Mesodermal cell (in vitro differentiated cells): ENCODE results near the gene ATXN3L.

ENCODE experiments used
- H3K27ac ChIP-seq: 2 replicates; pipeline ENCODE4 v1.7.0; 2013; ENCODE audit warnings: mild to moderate bottlenecking, low read depth, low read length, moderate library complexity; ENCODE audit not compliant: severe bottlenecking
- H3K36me3 ChIP-seq: 2 replicates; pipeline ENCODE4 v1.7.1; 2013; ENCODE audit warnings: mild to moderate bottlenecking, low read length, moderate library complexity; ENCODE audit not compliant: control insufficient read depth, insufficient read depth
- H3K4me1 ChIP-seq: one replicate; pipeline ENCODE4 v1.7.1; 2013; ENCODE audit warnings: mild to moderate bottlenecking, low read length; ENCODE audit not compliant: insufficient read depth, control insufficient read depth, poor library complexity, severe bottlenecking
- H3K4me3 ChIP-seq: 2 replicates; pipeline ENCODE4 v1.7.0; 2013; ENCODE audit warnings: low read length, control low read depth, mild to moderate bottlenecking; ENCODE audit not compliant: insufficient read depth, poor library complexity, severe bottlenecking; ENCODE audit errors: extremely low read depth
- H3K9me3 ChIP-seq: 2 replicates; pipeline ENCODE4 v1.7.1; 2013; ENCODE audit warnings: mild to moderate bottlenecking, low read length, moderate library complexity; ENCODE audit not compliant: control insufficient read depth
- WGBS, 2 experiments: methylation state at CpG; one replicate each; pipeline ENCODE4 v1.1.5; 2013; ENCODE audit warnings: missing lambda C conversion rate in 2 of 2; ENCODE audit not compliant: insufficient coverage in 2 of 2; 5-methylcytosine and 5-hydroxymethylcytosine counted together

Gene ATXN3L

DNA sequence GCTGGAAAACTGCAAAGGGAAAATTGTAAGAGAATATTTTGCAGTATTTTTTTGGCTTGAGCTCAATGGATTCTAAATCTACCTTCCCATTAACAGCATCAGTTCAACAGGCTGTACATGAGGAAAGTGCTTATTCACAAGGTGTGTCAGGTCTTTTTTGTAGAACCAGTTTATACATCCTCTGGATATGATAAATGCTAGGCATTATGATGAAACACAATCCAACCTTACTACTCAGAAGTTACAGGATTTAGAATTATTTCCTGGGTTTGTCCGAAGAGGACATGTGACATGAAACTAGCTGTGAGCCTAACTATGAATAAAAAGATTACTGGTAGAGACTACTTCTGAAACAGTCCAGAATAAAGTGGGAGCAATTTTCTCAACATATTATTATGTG, 49.5 kb downstream of the ATXN3L start:
- no CpG with 5 or more reads among the region's 1 CpG for WGBS, 2 experiments
- H3K36me3 ChIP-seq: no peaks in the 10 kb centered on the region

DNA sequence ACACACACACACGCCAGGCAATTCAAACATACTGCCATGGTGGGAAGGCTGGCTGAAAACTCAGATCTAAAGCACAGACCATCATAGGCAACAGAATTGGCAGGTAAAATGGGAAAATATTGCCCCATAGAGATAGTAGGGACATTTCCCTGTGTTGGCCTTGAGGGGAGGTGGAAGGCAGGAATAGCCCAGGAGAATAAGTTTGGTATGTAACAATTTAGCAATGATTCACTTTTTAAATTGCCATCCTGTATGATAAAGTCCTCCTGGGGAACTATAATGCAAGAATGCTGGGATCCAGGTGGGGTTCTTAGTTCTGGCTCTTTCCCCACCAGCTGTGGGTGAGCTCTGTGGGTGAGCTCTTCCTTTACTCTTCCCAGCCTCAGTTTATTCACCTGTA, 51.0 kb downstream of the ATXN3L start:
- peaks cover 6% of the 10 kb centered on the region for H3K4me1 ChIP-seq
- WGBS, 2 experiments: no CpG with 5 or more reads among the region's 1 CpG
- H3K4me3 ChIP-seq: no peak overlapping the region
- no peak overlapping the region for H3K27ac ChIP-seq
- no peaks in the 10 kb centered on the region for H3K9me3 ChIP-seq
- no peaks in the 10 kb centered on the region for H3K36me3 ChIP-seq

More for the DNA sequence above, 49.5 kb downstream of the ATXN3L start:
- no peak overlapping the region for H3K27ac ChIP-seq
- no peak overlapping the region for H3K4me3 ChIP-seq
- H3K9me3 ChIP-seq: no peaks in the 10 kb centered on the region
- H3K4me1 ChIP-seq: peaks cover 1% of the 10 kb centered on the region
